Glutamatergic neuron (in vitro differentiated cells): Measurements from ENCODE around the gene CNTNAP2. TPM values are rescaled to one million over a fixed set of nuclear protein-coding genes. Genes with fewer than 3 reads are reported as not detected.

Experiments used
- DNase-seq: peaks from one replicate; pipeline ENCODE4 v3.0.0; 2022
- H3K27ac Mint-ChIP-seq: one replicate; pipeline ENCODE4 v1.8.0; 2020; ENCODE audit warnings: mild to moderate bottlenecking, mixed read lengths, inconsistent platforms; ENCODE audit not compliant: unreplicated experiment
- H3K27me3 Mint-ChIP-seq: one replicate; pipeline ENCODE4 v1.8.0; 2020; ENCODE audit warnings: mild to moderate bottlenecking, moderate library complexity, mixed read lengths, inconsistent platforms; ENCODE audit not compliant: unreplicated experiment
- H3K36me3 Mint-ChIP-seq: one replicate; pipeline ENCODE4 v1.8.0; 2020; ENCODE audit warnings: mild to moderate bottlenecking, mixed read lengths, inconsistent platforms; ENCODE audit not compliant: unreplicated experiment
- H3K4me1 Mint-ChIP-seq: one replicate; pipeline ENCODE4 v1.8.0; 2020; ENCODE audit warnings: mild to moderate bottlenecking, low read depth, mixed read lengths, inconsistent platforms; ENCODE audit not compliant: unreplicated experiment
- H3K4me3 Mint-ChIP-seq: one replicate; pipeline ENCODE4 v1.8.0; 2020; ENCODE audit warnings: mild to moderate bottlenecking, mixed read lengths, inconsistent platforms; ENCODE audit not compliant: unreplicated experiment
- H3K9me3 Mint-ChIP-seq: one replicate; pipeline ENCODE4 v1.8.0; 2020; ENCODE audit warnings: mild to moderate bottlenecking, moderate library complexity, mixed read lengths, inconsistent platforms; ENCODE audit not compliant: unreplicated experiment
- CTCF ChIP-seq: fragments of 200-600 bp; sonication (generic); IDR thresholded peaks from one replicate; pipeline ENCODE4 v1.5.0; 2021; ENCODE audit not compliant: partially characterized antibody, unreplicated experiment
- total RNA-seq: library from RNA; stranded (reverse); fragmentation: NEBNext Ultra II Directional; extraction: Animal tissue kit (Norgen Biotek cat#: 25700); gene quantifications from one replicate; pipeline ENCODE4 v1.2.1, GENCODE V29; 2021; ENCODE audit not compliant: unreplicated experiment

The CNTNAP2 gene
- total RNA-seq, 1 donor from 2014 or later = 25.8 TPM

GRCh38 chr7:146660839-146661238 lies 544.2 kb downstream of the CNTNAP2 start:
- Mint-ChIP-seq H3K27ac (no peak overlapping the region), H3K4me3 (no peak overlapping the region), H3K4me1 (no peaks in the 10 kb centered on the region), H3K27me3 (no peaks in the 10 kb centered on the region), H3K9me3 (no peaks in the 10 kb centered on the region), H3K36me3 (no peaks in the 10 kb centered on the region)
- no peak for TF ChIP-seq CTCF
- DNase-seq = no peak

DNA sequence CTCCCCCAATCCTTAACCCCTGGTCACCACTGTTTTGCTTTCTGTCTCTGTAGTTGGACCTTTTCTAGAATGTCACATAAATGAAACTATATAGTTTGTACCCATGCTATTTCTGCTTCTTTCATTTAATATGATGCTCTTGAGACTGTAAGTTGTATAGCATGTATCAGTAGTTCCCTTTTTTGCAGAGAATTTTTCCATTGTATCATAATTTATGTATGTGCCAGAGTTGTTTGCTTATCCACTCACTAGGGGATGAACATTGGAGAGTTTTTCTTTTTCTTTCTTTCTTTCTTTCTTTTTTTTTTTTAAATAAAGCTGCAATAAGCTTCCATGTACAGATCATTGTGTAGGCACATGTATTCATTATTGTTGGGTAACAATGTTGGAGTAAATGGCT lies 544.8 kb downstream of the CNTNAP2 start:
- Mint-ChIP-seq H3K4me3 (no peak overlapping the region), H3K27me3 (no peaks in the 10 kb centered on the region), H3K27ac (no peak overlapping the region), H3K4me1 (no peaks in the 10 kb centered on the region), H3K36me3 (no peaks in the 10 kb centered on the region), H3K9me3 (peaks cover 2% of the 10 kb centered on the region)
- no peak for DNase-seq
- no peak for TF ChIP-seq CTCF

DNA sequence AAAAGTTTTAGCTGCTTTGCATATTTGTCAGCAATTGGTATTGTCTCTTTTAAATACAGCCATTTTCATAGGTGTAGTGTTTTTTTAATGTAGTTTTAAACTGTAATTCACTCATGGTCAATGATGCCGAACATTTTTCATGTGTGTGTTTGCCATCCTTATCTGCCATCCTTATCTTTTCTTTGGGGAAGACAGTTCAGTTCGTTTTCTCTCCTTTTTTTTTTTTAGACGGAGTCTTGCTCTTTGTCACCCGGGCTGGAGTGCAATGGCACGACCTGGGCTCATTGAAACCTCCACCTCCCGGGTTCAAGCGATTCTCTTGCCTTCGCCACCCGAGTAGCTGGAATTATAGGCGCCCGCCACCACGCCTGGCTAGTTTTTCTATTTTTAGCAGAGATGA lies 545.3 kb downstream of the CNTNAP2 start:
- Mint-ChIP-seq H3K27me3 (no peaks in the 10 kb centered on the region), H3K27ac (no peak overlapping the region), H3K36me3 (peaks cover 3% of the 10 kb centered on the region), H3K9me3 (peaks cover 2% of the 10 kb centered on the region), H3K4me3 (no peak overlapping the region), H3K4me1 (no peaks in the 10 kb centered on the region)
- no peak for TF ChIP-seq CTCF
- DNase-seq = no peak

GRCh38 chr7:146665023-146665422 lies 548.4 kb downstream of the CNTNAP2 start:
- no peak for DNase-seq
- H3K36me3 Mint-ChIP-seq = peaks cover 6% of the 10 kb centered on the region
- H3K27me3 Mint-ChIP-seq = no peaks in the 10 kb centered on the region
- H3K9me3 Mint-ChIP-seq = peaks cover 2% of the 10 kb centered on the region
- H3K27ac Mint-ChIP-seq = no peak overlapping the region
- no peak for TF ChIP-seq CTCF
- H3K4me3 Mint-ChIP-seq = no peak overlapping the region
- no peaks in the 10 kb centered on the region for H3K4me1 Mint-ChIP-seq

- no peaks in the 10 kb centered on the region for H3K4me1 Mint-ChIP-seq
- no peaks in the 10 kb centered on the region for H3K27me3 Mint-ChIP-seq
- no peak overlapping the region for H3K27ac Mint-ChIP-seq
- no peak for TF ChIP-seq CTCF
- DNase-seq = no peak
- peaks cover 6% of the 10 kb centered on the region for H3K36me3 Mint-ChIP-seq
- H3K9me3 Mint-ChIP-seq = peaks cover 4% of the 10 kb centered on the region
- no peak overlapping the region for H3K4me3 Mint-ChIP-seq
These were observed 553.9 kb downstream of the CNTNAP2 start for GRCh38 chr7:146670532-146670931.
